ENCODE measurements around the gene GIMAP8. TPM values are rescaled to one million over a fixed set of nuclear protein-coding genes. Genes with fewer than 3 reads are reported as not detected.
A peak's percentile ranks its signal among the peaks of the same experiment; 100 is the strongest.
"Not testable (repeated sequence)": the region's sequence is repeated elsewhere in the genome, so short reads cannot be mapped to it uniquely, and the experiment has no call there.

GIMAP8 gene
- total RNA-seq, 2 donors from 2014 or later, result 6.6 to 9.6 TPM

- no peaks in the 10 kb centered on the region for H3K27me3 ChIP-seq
- peaks cover 0 to 16% of the 10 kb centered on the region in 2 donors for H3K4me1 ChIP-seq
- H3K9me3 ChIP-seq, result peaks cover 0 to 3% of the 10 kb centered on the region in 2 donors
- H3K4me3 ChIP-seq, result peak overlapping the region; percentile 38 to 50
- DNase-seq (ENCODE audit: low spot score), result no peak
- H3K27ac ChIP-seq, result peak overlapping the region; percentile 70 to 73
- no peak for TF ChIP-seq CTCF (IDR thresholded peaks at IDR 0.05)
- no peaks in the 10 kb centered on the region for H3K36me3 ChIP-seq
Measured at GRCh38 chr7:150451833-150452461, 1.5 kb downstream of the GIMAP8 start.

- DNase-seq (ENCODE audit: low spot score), result no peak
- no peak for TF ChIP-seq CTCF (IDR thresholded peaks at IDR 0.05)
- Histone ChIP-seq H3K27ac (peak overlapping the region; percentile 70 to 73), H3K4me1 (peaks cover 0 to 15% of the 10 kb centered on the region in 2 donors), H3K27me3 (no peaks in the 10 kb centered on the region), H3K4me3 (peak overlapping the region in 1 of 2 donors; percentile 50), H3K36me3 (no peaks in the 10 kb centered on the region), H3K9me3 (peaks cover 0 to 3% of the 10 kb centered on the region in 2 donors)
Measured at GRCh38 chr7:150453181-150453580, 2.8 kb downstream of the GIMAP8 start.

GRCh38 chr7:150453892-150454291 is 3.5 kb downstream of the GIMAP8 start:
- no peak for TF ChIP-seq CTCF (IDR thresholded peaks at IDR 0.05)

GRCh38 chr7:150457064-150457463 is 6.6 kb downstream of the GIMAP8 start:
- H3K4me1 ChIP-seq; DNase-seq (ENCODE audit: low spot score); H3K27me3 ChIP-seq; H3K27ac ChIP-seq; H3K4me3 ChIP-seq; H3K36me3 ChIP-seq: not testable (repeated sequence)
- H3K9me3 ChIP-seq, result peaks cover 7 to 19% of the 10 kb centered on the region in 2 donors

More at GRCh38 chr7:150453892-150454291, 3.5 kb downstream of the GIMAP8 start:
- H3K27ac ChIP-seq, result no peak overlapping the region
- no peak overlapping the region for H3K4me3 ChIP-seq
- H3K36me3 ChIP-seq, result no peaks in the 10 kb centered on the region
- DNase-seq (ENCODE audit: low spot score), result no peak
- no peaks in the 10 kb centered on the region for H3K27me3 ChIP-seq
- H3K4me1 ChIP-seq, result peaks cover 0 to 8% of the 10 kb centered on the region in 2 donors
- peaks cover 0 to 3% of the 10 kb centered on the region in 2 donors for H3K9me3 ChIP-seq

- no peak for DNase-seq (ENCODE audit: low spot score)
- TF ChIP-seq CTCF (IDR thresholded peaks at IDR 0.05), result no peak
- Histone ChIP-seq H3K27ac (no peak overlapping the region), H3K4me3 (no peak overlapping the region), H3K9me3 (peaks cover 7 to 30% of the 10 kb centered on the region in 2 donors), H3K4me1 (no peaks in the 10 kb centered on the region), H3K27me3 (no peaks in the 10 kb centered on the region), H3K36me3 (no peaks in the 10 kb centered on the region)
Measured at GRCh38 chr7:150458235-150458634, 7.8 kb downstream of the GIMAP8 start.

- H3K36me3 ChIP-seq, result no peaks in the 10 kb centered on the region
- no peak overlapping the region for H3K27ac ChIP-seq
- TF ChIP-seq CTCF (IDR thresholded peaks at IDR 0.05), result no peak
- H3K27me3 ChIP-seq, result no peaks in the 10 kb centered on the region
- no peak for DNase-seq (ENCODE audit: low spot score)
- no peaks in the 10 kb centered on the region for H3K4me1 ChIP-seq
- H3K9me3 ChIP-seq, result peaks cover 7 to 31% of the 10 kb centered on the region in 2 donors
- no peak overlapping the region for H3K4me3 ChIP-seq
Measured at GRCh38 chr7:150458756-150459155, 8.3 kb downstream of the GIMAP8 start.

All from right atrium auricular region (tissue), 2 donors.